HG02610 (cell line): ENCODE measurements around the gene PLCD3.

Experiments
- ATAC-seq: cut with Tn5 transposase; IDR thresholded peaks from one replicate; pipeline ENCODE4 v1.9.1; 2021; ENCODE audit warnings: mild to moderate bottlenecking, moderate library complexity; ENCODE audit not compliant: unreplicated experiment

The PLCD3 gene

DNA sequence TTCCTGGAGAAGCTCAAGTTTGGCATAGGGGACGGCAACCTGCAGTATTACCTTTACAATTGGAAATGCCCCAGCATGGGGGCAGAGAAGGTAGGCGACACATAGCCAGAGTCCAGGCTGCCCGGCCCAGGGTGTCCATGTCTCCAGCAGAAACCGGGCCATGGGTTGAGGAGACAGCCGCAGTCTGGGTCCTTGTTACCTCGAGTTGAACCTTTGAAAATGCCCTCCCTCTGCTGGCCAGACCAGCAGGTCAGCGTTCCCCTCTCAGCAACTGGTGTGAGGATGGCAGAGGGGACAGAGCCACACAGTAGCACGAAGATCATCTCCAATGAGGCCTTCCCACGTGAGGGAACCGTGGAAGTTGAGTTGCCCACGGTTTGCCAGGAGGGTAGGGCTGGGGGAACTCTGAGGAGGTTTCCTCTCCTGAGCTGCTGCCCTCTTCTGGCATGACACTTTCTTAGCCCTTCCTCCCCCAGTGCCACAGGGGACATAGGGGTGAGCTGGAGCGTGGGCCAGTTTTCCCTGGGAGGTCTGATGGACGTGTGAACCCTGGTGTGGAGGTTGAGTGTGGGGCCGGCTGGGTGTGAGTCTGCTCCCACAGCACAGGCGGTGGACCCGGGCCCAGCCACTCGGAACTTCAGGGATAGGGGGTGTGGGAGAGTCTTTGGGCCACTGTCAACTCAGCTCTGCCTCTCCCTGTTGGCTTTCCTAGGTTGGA lies 27.2 kb downstream of the PLCD3 start:
- ATAC-seq, result no peak

DNA sequence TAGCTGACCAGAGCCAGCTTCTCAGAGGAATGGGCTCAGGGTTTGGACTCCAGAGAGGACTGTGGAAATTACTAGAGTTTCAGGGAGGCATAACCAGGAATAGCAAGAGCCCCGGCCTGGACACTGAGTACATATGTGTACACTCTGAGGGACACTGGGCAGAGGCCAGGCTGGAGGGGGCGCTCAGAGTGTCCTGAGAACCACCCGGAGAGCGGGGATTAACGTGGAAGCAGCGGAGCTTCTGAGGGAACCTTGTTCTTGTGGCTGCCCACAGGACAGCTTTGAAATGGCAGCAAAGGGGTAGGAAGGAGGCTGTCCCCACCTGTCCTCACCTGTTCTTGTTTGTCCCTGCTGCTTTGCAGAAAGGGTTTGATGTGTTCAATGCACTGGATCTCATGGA lies 27.8 kb downstream of the PLCD3 start:
- no peak for ATAC-seq

GRCh38 chr17:45104029-45104428 lies 28.3 kb downstream of the PLCD3 start:
- no peak for ATAC-seq

DNA sequence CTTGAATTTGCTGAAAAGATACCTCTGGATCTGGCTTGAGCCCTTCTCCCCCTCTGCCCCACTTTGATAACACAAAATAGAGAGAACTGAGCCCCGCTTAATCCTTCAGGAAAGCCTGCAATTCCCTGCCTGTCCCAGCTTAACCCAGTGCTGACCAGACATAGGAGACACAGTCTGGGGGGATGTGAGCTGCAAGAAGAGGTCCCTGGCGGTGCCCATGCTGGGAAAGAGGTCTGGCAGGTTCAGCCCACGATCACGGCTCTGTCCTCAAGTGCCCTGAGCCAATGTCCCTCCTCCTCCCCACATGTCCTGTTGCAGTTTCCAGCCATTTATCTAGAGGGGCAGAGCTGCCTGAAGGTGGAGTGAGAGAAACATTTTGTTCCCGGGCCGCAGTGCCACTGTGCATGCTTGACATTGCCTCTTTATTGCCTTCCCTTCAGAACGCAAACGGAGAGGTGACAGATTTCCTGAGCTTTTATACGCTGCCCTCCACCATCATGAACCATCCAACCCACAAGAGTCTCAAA lies 29.0 kb downstream of the PLCD3 start:
- ATAC-seq, result no peak

- ATAC-seq, result no peak
Measured at GRCh38 chr17:45102856-45103255, 29.5 kb downstream of the PLCD3 start.

DNA sequence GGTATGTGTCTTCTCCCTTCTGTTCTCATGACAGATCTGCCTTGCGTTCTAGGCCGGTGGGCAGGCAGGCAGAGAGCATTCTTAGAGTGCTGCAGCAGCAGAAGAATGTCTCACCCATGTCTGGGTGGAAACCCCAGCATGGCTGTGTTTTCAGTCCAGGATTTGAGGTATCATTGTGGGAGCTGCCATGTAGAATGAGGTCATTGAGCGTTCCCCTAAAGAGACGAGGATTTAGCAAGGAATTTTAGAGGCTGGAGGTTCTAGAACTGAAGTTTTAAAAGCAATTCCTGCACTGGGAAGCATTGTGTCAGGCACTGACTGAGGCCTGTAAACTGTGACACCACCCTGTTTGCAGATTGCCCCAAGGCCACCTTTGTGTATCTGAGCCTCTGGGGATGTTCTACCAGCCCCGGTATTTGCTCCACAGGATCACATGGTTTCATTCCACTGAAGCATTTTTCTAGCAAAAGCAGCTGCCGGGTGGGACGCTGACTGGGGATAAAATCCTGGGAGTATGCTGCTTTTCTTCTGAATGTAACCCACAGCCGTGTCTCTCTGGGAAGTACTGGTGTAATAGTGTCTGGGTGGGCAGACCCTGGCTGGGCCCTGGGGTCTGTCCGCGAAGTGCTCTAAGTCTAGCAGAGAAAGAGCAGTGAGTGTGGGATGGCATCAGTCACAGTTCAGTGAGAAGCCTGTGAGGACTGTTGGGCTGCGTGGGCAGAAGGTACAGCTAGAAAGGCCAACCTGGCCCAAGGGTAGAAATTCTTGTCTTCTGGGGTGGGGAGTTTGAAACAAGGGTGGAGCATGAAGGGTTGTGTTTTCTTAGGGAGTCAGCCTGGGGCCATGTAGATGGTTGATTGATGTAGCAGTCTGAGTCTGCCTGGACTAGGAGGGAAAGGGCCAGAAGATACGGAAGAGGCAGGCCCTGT lies 30.2 kb downstream of the PLCD3 start:
- ATAC-seq, result no peak

DNA sequence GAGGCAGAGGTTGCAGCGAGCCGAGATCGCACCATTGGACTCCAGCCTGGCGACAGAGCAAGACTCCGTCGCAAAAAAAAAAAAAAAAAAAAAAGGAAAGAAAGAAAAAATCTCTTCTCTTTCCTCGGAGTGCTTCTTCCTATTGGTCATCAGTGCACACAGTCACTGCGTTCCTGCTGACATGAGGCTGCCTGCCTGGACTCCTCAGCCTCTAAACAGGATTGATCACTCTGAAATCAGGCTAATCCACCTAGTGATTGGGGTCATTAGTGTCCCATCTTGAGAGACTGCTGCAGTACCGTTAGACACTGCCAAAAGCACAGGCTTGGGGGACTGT lies 30.8 kb downstream of the PLCD3 start:
- no peak for ATAC-seq

- no peak for ATAC-seq
Measured at GRCh38 chr17:45098869-45099616, 33.3 kb downstream of the PLCD3 start.

DNA sequence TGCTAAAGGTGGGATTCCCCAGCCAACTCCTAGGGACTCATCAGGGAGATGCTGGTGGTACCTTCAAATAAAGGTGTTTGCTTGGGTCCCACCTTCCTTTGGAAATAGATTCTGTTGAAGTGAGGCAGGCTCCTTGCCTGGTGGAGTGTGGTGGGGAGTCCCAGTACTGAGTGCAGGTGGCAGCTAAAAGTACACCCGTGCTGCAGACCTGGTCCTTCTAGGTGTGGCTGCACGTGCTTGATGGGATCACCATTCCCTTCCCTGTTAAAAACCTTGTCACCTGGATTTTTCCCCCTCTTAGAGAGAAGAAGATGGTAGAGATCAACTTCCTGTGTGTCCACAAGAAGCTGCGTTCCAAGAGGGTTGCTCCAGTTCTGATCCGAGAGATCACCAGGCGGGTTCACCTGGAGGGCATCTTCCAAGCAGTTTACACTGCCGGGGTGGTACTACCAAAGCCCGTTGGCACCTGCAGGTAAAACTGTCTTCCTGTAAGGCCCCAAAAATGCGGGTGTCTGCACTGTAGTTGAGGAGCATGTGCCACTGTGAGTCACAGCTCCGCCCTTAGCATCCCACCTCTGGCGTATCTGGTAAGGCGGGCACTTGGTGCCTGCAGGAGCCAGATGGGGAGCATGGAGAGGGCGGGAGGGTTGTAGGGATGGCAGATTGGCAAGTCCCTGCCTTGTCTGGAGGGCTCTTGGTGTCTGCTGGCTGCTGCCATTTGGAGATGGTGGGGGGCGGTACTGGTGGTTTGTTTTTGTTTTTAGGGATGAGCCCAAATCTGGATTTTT lies 34.0 kb downstream of the PLCD3 start:
- no peak for ATAC-seq

GRCh38 chr17:45096926-45097325 lies 35.4 kb downstream of the PLCD3 start:
- no peak for ATAC-seq

DNA sequence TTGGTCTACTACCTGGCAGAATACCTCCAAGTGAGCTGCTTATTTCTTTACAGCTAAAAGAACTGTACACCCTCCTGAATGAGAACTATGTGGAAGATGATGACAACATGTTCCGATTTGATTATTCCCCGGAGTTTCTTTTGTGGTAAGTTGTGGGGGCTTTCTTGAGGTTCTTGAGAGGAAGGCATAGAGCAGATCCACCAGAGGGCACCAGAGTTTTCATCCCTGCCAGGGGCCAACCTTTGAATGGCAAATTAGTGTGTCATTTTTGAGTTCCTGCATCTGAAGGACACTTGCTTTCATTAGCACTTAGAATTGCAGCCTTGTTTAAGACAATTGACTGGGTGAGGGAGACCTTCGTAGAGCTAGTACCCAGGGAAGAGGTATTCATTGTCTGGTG lies 36.2 kb downstream of the PLCD3 start:
- no peak for ATAC-seq

GRCh38 chr17:45093444-45094110 lies 38.7 kb downstream of the PLCD3 start:
- no peak for ATAC-seq

DNA sequence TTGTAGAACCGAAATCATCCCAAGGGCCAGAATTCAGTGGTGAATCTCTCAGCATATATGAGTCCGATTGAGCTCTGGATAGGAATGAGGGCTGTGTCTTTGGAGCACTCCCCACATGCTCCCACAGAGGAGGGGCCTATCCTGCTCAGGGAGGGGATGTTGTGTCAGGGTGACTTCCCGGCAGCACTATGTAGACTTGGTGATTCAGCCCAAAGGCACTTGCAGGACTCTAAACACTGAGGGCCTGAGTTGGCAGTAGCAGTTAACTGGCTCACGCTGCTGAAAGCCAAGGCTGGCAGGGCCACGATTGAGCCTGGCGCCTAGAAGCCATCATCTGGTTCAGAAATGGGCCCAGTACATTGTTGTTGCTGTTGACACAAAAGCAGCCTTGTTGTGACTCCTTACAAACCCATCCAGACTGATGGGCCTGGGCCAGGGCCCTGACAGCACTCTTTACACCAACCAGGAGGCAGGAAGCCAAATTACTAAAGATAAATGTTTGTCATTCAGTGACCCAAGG lies 39.3 kb downstream of the PLCD3 start:
- ATAC-seq, result no peak

DNA sequence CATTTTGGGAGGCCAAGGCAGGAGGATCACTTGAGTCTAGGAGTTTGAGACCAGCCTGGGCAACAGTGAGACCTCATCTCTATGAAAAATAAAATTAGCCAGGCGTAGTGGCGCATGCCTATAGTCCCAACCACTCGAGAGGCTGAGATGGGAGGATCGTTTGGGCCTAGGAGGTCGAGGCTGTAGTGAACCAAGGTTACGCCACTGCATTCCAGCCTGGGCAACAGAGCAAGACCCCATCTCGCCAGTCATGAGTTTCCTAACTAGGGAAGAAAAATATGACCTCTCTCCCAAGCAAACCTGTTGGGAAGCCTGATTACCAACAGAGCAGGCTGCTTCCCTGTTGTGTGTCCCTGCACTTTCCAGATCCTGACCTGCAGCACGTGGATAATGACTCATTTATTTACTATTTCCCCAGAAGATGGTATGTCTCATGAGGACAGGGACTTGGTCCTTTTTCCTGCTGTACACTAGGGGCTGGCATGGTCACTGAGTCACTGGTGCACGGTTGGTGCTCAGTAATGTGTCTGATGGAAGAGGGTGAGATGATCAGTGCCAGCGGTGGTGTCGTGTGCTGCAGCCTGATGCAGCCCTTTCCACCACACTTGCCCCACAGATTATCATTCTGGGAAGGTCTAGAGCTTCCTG lies 40.4 kb downstream of the PLCD3 start:
- no peak for ATAC-seq

DNA sequence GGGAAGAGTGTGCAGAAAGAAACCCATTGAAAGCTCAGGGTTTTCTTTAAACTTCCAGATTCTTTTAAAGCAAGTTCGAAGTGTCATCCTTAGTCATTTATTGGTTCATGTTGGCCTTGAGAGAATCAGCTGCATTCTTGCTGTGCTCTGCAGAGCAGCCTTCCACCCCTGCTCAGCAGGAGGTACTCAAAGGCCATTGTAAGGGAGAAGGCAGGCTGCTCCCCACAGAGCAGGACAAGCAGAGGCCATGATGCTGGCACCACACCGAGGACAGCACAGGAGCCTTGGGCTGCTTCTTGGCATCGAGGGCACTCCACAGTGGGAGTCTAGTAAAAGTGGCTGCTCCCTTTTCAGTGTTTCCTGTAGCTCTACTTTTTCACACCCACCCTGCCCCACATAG lies 41.6 kb downstream of the PLCD3 start:
- ATAC-seq, result no peak

DNA sequence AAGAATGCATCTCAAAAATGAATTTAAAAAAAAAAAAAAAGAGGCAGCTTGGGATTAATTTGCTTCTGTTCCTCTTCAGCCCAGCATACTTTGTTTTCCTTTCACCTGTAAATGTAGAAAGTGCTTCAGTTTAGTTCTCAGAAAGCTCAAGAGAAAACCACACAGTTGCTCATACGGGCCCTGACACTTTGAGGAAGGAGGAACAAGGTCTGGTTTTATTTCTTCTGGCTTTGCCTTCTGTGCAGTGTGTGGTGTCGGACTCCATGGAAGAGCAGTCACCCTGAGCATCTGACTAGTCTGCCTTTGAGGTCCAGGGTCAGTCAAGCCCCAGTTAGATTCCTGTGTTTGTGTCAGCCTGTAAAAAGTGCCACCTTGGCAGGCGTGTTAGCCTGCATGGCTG lies 43.6 kb downstream of the PLCD3 start:
- ATAC-seq, result no peak

GRCh38 chr17:45087978-45088377 lies 44.3 kb downstream of the PLCD3 start:
- ATAC-seq, result no peak

DNA sequence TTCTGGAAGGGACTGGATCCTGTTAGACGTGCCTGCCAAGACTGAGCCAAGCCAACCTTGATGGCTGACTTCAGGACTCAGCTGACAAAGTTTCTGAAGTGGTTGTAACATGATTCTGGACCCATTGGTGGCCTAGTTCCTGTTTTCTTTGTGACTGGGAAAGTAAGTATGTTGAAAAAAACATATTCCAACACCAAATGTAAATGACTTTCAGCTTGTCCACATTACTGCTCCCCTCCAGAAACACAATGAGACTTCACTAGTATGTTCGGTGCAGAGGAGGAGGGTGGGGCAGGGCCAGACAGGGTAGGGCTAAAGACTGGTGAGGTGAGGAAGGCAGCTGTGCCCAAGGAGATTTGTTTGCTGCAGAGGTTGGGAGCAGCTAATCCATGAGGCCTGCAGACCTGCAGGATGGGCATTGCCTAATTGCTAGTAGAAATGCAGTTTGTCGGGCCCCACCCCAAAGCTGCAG lies 44.8 kb downstream of the PLCD3 start:
- ATAC-seq, result no peak

- ATAC-seq, result no peak
Measured at GRCh38 chr17:45086865-45087503, 45.3 kb downstream of the PLCD3 start.
